HepG2 (cell line): Measurements from ENCODE around the gene GLUL. TPM values are rescaled to one million over a fixed set of nuclear protein-coding genes. Genes with fewer than 3 reads are reported as not detected.

Experiments used
- ARNT ChIP-seq: fragments of 450-650 bp; IDR thresholded peaks from 2 replicates; pipeline ENCODE4 v1.6.1; 2017
- ARNTL ChIP-seq: sonication (generic); formaldehyde crosslinking; IDR thresholded peaks from 2 replicates; pipeline ENCODE4 v1.4.0; 2020; ENCODE audit warnings: mild to moderate bottlenecking, missing genetic modification reagents
- ATF7-NPFF ChIP-seq: sonication (generic); formaldehyde crosslinking; IDR thresholded peaks from 2 replicates; pipeline ENCODE4 v1.8.1; 2023; ENCODE audit warnings: mild to moderate bottlenecking, low read depth, missing genetic modification reagents, moderate library complexity
- BCL6 ChIP-seq: IDR thresholded peaks from 2 replicates; pipeline ENCODE4 v1.6.1; 2016; ENCODE audit warnings: missing genetic modification reagents, missing compliant biosample characterization
- EHMT2 ChIP-seq: fragments of 200-600 bp; sonication (generic); IDR thresholded peaks from 2 replicates; pipeline ENCODE4 v1.7.0; 2017; ENCODE audit warnings: antibody characterized with exemption, low read depth, low read length, borderline replicate concordance
- MXD4 ChIP-seq: IDR thresholded peaks from 2 replicates; pipeline ENCODE4 v1.6.1; 2016; ENCODE audit warnings: mild to moderate bottlenecking, missing biosample characterization, missing genetic modification reagents
- RFXANK ChIP-seq: IDR thresholded peaks from 2 replicates; pipeline ENCODE4 v1.6.1; 2016
- SAP130 ChIP-seq: IDR thresholded peaks from 2 replicates; pipeline ENCODE4 v1.6.1; 2016; ENCODE audit warnings: low read depth
- SNAI1 ChIP-seq: sonication (generic); formaldehyde crosslinking; IDR thresholded peaks from 2 replicates; pipeline ENCODE4 v1.5.0; 2020; ENCODE audit warnings: mild to moderate bottlenecking, missing genetic modification reagents, borderline replicate concordance
- ZMYM3 ChIP-seq: sonication (generic); formaldehyde crosslinking; IDR thresholded peaks from 2 replicates; pipeline ENCODE4 v1.5.1; 2020; ENCODE audit warnings: mild to moderate bottlenecking, missing genetic modification reagents
- ZNF652 ChIP-seq: IDR thresholded peaks from 2 replicates; pipeline ENCODE4 v1.6.1; 2016; ENCODE audit warnings: low read depth, borderline replicate concordance
- ZNF761 ChIP-seq: sonication (generic); formaldehyde crosslinking; conservative IDR thresholded peaks from 2 replicates; pipeline ENCODE4 v1.4.0; 2020; ENCODE audit warnings: mild to moderate bottlenecking, missing genetic modification reagents
- ZNF792 ChIP-seq: IDR thresholded peaks from 2 replicates; pipeline ENCODE4 v1.6.1; 2016
- polyA plus RNA-seq, 8 experiments: library from polyadenylated mRNA; depleted of rRNA in 3 of 8; stranded (reverse) in 7 of 8; unstranded in 1 of 8; fragments of >200 nt; fragmentation: Illumina TruSeq in 4 of 8; extraction: Trizol in 4 of 8; gene quantifications; 2 replicates each; pipeline versions ENCODE4 v1.2.1 to v1.2.3, GENCODE V29; 2011 to 2016; ENCODE audit warnings: low read depth in 4 of 8, missing spikeins in 1 of 8, mixed read lengths in 1 of 8; ENCODE audit not compliant: insufficient read depth in 1 of 8
- total RNA-seq, 5 experiments: library from RNA; depleted of rRNA; stranded (reverse); fragments of >200 nt; fragmentation: Illumina TruSeq; extraction: Trizol; gene quantifications; 2 replicates each; pipeline ENCODE4 v1.2.3, GENCODE V29; 2016; ENCODE audit warnings: low read depth in 1 of 5
- TF ChIP-seq, protein P1 (sequence below): sonication (generic); formaldehyde crosslinking; IDR thresholded peaks from 2 replicates; pipeline ENCODE4 v1.4.0; 2020; ENCODE audit warnings: mild to moderate bottlenecking, missing genetic modification reagents, borderline replicate concordance
- TF ChIP-seq, protein P2 (sequence below): sonication (generic); formaldehyde crosslinking; IDR thresholded peaks from 2 replicates; pipeline ENCODE4 v1.5.1; 2020; ENCODE audit warnings: missing genetic modification reagents, mild to moderate bottlenecking, borderline replicate concordance
- TF ChIP-seq, protein P3 (sequence below): sonication (generic); formaldehyde crosslinking; IDR thresholded peaks from 2 replicates; pipeline ENCODE4 v1.4.0; 2020; ENCODE audit warnings: mild to moderate bottlenecking, low read depth, missing genetic modification reagents
- TF ChIP-seq, protein P4 (sequence below): IDR thresholded peaks from 2 replicates; pipeline ENCODE4 v1.6.1; 2016; ENCODE audit warnings: low read depth, borderline replicate concordance
- TF ChIP-seq, protein P5 (sequence below), 2 experiments: sonication (generic) in 1 of 2; formaldehyde crosslinking in 1 of 2; IDR thresholded peaks; 2 replicates each; pipeline versions ENCODE4 v1.5.1 to v1.6.1; 2011 to 2020; ENCODE audit warnings: borderline replicate concordance in 1 of 2, low read depth in 1 of 2, low read length in 1 of 2, mild to moderate bottlenecking in 1 of 2, missing genetic modification reagents in 1 of 2, moderate library complexity in 1 of 2

Gene GLUL
- total and polyA plus RNA-seq, 2 of the 13 experiments (the other 11 are each of a cell fraction or from before 2014, with no cell fraction given), result 423 to 827 TPM

DNA sequence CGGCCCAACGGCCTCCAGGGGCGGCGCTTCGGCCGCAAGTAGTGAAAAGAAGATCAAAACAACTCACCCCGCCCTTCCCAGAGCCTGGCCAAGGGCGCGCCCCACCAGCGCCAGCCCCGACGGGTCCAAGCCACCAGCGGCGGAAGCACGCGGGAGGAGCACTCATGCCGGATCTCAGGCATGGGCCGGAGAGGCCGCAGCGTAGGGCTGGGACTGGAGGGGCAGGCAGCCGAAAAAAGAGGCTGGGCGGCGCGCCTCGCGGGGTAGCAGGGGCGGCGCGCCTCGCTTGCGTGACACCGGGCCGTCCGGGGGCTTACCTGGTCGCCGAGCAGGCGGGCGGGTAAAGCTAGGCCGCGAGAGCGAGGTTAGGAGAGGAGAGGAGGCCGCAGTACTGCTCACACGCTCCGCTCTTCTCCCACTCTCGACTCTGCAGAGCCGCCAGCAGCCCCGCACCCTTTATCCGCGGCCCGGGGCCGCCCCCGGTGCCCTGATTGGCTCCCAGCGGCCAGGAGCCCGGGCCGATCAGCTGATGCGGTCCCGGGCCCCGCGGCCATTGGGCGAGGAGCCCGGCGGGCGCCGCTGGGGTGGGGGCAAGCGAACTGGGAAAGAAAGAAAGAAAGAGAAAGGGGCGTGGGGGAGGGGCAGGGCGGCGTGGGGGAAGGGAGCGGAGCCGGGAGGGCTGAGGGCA, at the start of gene GLUL (continued):
- TF ChIP-seq, protein P1, sequence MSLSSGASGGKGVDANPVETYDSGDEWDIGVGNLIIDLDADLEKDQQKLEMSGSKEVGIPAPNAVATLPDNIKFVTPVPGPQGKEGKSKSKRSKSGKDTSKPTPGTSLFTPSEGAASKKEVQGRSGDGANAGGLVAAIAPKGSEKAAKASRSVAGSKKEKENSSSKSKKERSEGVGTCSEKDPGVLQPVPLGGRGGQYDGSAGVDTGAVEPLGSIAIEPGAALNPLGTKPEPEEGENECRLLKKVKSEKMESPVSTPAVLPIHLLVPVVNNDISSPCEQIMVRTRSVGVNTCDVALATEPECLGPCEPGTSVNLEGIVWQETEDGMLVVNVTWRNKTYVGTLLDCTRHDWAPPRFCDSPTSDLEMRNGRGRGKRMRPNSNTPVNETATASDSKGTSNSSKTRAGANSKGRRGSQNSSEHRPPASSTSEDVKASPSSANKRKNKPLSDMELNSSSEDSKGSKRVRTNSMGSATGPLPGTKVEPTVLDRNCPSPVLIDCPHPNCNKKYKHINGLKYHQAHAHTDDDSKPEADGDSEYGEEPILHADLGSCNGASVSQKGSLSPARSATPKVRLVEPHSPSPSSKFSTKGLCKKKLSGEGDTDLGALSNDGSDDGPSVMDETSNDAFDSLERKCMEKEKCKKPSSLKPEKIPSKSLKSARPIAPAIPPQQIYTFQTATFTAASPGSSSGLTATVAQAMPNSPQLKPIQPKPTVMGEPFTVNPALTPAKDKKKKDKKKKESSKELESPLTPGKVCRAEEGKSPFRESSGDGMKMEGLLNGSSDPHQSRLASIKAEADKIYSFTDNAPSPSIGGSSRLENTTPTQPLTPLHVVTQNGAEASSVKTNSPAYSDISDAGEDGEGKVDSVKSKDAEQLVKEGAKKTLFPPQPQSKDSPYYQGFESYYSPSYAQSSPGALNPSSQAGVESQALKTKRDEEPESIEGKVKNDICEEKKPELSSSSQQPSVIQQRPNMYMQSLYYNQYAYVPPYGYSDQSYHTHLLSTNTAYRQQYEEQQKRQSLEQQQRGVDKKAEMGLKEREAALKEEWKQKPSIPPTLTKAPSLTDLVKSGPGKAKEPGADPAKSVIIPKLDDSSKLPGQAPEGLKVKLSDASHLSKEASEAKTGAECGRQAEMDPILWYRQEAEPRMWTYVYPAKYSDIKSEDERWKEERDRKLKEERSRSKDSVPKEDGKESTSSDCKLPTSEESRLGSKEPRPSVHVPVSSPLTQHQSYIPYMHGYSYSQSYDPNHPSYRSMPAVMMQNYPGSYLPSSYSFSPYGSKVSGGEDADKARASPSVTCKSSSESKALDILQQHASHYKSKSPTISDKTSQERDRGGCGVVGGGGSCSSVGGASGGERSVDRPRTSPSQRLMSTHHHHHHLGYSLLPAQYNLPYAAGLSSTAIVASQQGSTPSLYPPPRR (CRISPR knock-in tag), result 0 out of 2 replicates have a peak, but pooled peaks have one; percentile 10
- TF ChIP-seq, protein P2, sequence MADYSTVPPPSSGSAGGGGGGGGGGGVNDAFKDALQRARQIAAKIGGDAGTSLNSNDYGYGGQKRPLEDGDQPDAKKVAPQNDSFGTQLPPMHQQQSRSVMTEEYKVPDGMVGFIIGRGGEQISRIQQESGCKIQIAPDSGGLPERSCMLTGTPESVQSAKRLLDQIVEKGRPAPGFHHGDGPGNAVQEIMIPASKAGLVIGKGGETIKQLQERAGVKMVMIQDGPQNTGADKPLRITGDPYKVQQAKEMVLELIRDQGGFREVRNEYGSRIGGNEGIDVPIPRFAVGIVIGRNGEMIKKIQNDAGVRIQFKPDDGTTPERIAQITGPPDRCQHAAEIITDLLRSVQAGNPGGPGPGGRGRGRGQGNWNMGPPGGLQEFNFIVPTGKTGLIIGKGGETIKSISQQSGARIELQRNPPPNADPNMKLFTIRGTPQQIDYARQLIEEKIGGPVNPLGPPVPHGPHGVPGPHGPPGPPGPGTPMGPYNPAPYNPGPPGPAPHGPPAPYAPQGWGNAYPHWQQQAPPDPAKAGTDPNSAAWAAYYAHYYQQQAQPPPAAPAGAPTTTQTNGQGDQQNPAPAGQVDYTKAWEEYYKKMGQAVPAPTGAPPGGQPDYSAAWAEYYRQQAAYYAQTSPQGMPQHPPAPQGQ (CRISPR knock-in tag), result no peak; the same call in 1 of the 2 replicates
- TF ChIP-seq BCL6 (CRISPR knock-in tag), result no peak
- TF ChIP-seq ZNF761 (CRISPR knock-in tag), result peak; percentile 42; the same call in 1 of the 2 replicates
- TF ChIP-seq MXD4 (CRISPR knock-in tag), result peak; percentile 62; the same call in 1 of the 2 replicates
- no peak for TF ChIP-seq ARNT
- TF ChIP-seq, protein P3, sequence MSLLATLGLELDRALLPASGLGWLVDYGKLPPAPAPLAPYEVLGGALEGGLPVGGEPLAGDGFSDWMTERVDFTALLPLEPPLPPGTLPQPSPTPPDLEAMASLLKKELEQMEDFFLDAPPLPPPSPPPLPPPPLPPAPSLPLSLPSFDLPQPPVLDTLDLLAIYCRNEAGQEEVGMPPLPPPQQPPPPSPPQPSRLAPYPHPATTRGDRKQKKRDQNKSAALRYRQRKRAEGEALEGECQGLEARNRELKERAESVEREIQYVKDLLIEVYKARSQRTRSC (CRISPR knock-in tag), result no peak
- TF ChIP-seq, protein P4, sequence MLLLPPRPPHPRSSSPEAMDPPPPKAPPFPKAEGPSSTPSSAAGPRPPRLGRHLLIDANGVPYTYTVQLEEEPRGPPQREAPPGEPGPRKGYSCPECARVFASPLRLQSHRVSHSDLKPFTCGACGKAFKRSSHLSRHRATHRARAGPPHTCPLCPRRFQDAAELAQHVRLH (CRISPR knock-in tag), result peak; percentile 48; the same call in 1 of the 2 replicates
- TF ChIP-seq ZMYM3 (CRISPR knock-in tag), result no peak
- no peak; the same call in 1 of the 2 replicates for TF ChIP-seq RFXANK (CRISPR knock-in tag)
- peak; percentile 95 for TF ChIP-seq ATF7-NPFF (CRISPR knock-in tag)
- peak; percentile 85 for TF ChIP-seq ARNTL (CRISPR knock-in tag)
- TF ChIP-seq, protein P5, sequence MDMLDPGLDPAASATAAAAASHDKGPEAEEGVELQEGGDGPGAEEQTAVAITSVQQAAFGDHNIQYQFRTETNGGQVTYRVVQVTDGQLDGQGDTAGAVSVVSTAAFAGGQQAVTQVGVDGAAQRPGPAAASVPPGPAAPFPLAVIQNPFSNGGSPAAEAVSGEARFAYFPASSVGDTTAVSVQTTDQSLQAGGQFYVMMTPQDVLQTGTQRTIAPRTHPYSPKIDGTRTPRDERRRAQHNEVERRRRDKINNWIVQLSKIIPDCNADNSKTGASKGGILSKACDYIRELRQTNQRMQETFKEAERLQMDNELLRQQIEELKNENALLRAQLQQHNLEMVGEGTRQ (IDR thresholded peaks at IDR 0.05; ENCODE audit: low read depth, low read length), result peak; percentile 28; the same call in 1 of the 2 replicates
- TF ChIP-seq, protein P5 (CRISPR knock-in tag; IDR thresholded peaks at IDR 0.05; ENCODE audit: borderline replicate concordance), result no peak
- TF ChIP-seq ZNF792 (CRISPR knock-in tag), result no peak
- no peak for TF ChIP-seq ZNF652 (CRISPR knock-in tag)
- TF ChIP-seq EHMT2, result no peak
- TF ChIP-seq SAP130 (CRISPR knock-in tag), result peak; percentile 59
- peak; percentile 82; the same call in 1 of the 2 replicates for TF ChIP-seq SNAI1
